Astrocyte of the cerebellum (primary cell): ENCODE measurements around the gene OAS3.

Experiments
- DNase-seq: peaks from one replicate; pipeline ENCODE4 v3.0.0-alpha.2; 2011; ENCODE audit warnings: low read depth
- H3K4me3 ChIP-seq: 2 replicates; pipeline ENCODE4 v1.5.1; 2011; ENCODE audit warnings: mild to moderate bottlenecking, low read depth, low read length, moderate library complexity
- CTCF ChIP-seq: IDR thresholded peaks from 2 replicates; pipeline ENCODE4 v1.5.1; 2012; ENCODE audit warnings: low read length, low read depth, moderate library complexity, mild to moderate bottlenecking; ENCODE audit errors: missing control alignments
- in situ Hi-C: cut with HindIII; loops from 2 replicates; pipeline ENCODE4 v1.10.0; 2017; ENCODE audit warnings: low sequenced_read_pairs

Gene OAS3

GRCh38 chr12:112937741-112938719 lies at the start of gene OAS3:
TSS of gene OAS3 (plus strand) at chr12:112938474. CDS start at chr12:112938531, 57 bp downstream.
- DNase-seq, result peak; percentile 39
- TF ChIP-seq CTCF, result no peak
- in situ Hi-C loops, result no loop called here
- H3K4me3 ChIP-seq, result peak within 1 kb of the TSS; percentile 67

GRCh38 chr12:112891093-112892024 lies 46.9 kb upstream of the OAS3 start:
- no peak for DNase-seq
- H3K4me3 ChIP-seq, result no peak overlapping the region
- in situ Hi-C loops, result no loop called here
- no peak for TF ChIP-seq CTCF

GRCh38 chr12:112892856-112893255 lies 45.4 kb upstream of the OAS3 start:
- DNase-seq, result no peak
- no peak overlapping the region for H3K4me3 ChIP-seq
- no peak for TF ChIP-seq CTCF
- in situ Hi-C loops, result no loop called here

GRCh38 chr12:112894128-112894527 lies 44.1 kb upstream of the OAS3 start:
- TF ChIP-seq CTCF, result no peak
- in situ Hi-C loops, result no loop called here
- no peak overlapping the region for H3K4me3 ChIP-seq
- no peak for DNase-seq

- H3K4me3 ChIP-seq, result no peak overlapping the region
- DNase-seq, result no peak
- in situ Hi-C loops, result no loop called here
- TF ChIP-seq CTCF, result no peak
Measured at GRCh38 chr12:112898380-112898779, 39.9 kb upstream of the OAS3 start.
